ENCODE results near the gene FLII.
"Not testable (repeated sequence)": the region's sequence is repeated elsewhere in the genome, so short reads cannot be mapped to it uniquely, and the experiment has no call there.

GRCh38 chr17:18216906-18217305, 41.6 kb downstream of the FLII start:
- TF ChIP-seq POLR2AphosphoS5, POLR2A (IDR thresholded peaks at IDR 0.05): not testable (repeated sequence)
- TF ChIP-seq, protein P1, sequence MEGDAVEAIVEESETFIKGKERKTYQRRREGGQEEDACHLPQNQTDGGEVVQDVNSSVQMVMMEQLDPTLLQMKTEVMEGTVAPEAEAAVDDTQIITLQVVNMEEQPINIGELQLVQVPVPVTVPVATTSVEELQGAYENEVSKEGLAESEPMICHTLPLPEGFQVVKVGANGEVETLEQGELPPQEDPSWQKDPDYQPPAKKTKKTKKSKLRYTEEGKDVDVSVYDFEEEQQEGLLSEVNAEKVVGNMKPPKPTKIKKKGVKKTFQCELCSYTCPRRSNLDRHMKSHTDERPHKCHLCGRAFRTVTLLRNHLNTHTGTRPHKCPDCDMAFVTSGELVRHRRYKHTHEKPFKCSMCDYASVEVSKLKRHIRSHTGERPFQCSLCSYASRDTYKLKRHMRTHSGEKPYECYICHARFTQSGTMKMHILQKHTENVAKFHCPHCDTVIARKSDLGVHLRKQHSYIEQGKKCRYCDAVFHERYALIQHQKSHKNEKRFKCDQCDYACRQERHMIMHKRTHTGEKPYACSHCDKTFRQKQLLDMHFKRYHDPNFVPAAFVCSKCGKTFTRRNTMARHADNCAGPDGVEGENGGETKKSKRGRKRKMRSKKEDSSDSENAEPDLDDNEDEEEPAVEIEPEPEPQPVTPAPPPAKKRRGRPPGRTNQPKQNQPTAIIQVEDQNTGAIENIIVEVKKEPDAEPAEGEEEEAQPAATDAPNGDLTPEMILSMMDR (IDR thresholded peaks at IDR 0.05): not testable (repeated sequence)

Data from prostate gland (tissue), 2 donors.